Measurements from ENCODE around the gene GNG5. TPM values are rescaled to one million over a fixed set of nuclear protein-coding genes. Genes with fewer than 3 reads are reported as not detected.

Gene GNG5
- total RNA-seq, 2 experiments from 2014 or later: 101 to 106 TPM

- Mint-ChIP-seq H3K4me1 (ENCODE audit: low read depth) (peaks cover 48% of the 10 kb centered on the region), H3K27ac (no peak overlapping the region), H3K27me3 (peaks cover 5% of the 10 kb centered on the region), H3K4me3 (peak overlapping the region; percentile 7), H3K36me3 (ENCODE audit: low read depth) (peaks cover 54% of the 10 kb centered on the region), H3K9me3 (peaks cover 11% of the 10 kb centered on the region)
- intact Hi-C loops (cut with micrococcal nuclease): loop anchor here (5.0 kb wide), 1 partner anchor 39 kb away; no protein-coding TSS in a partner anchor
- TF ChIP-seq CTCF (IDR thresholded peaks at IDR 0.05): no peak
- ChIA-PET CTCF (interaction anchor here (0.7 to 3.4 kb wide), 6 partner anchors 11 to 272 kb away, joined by 3 to 21 read pairs (median 4); no protein-coding TSS in a partner anchor), POLR2A (interaction anchor here (4.7 kb wide), 1 partner anchor 24 kb away, joined by 42 read pairs; the partner anchor contains the start of genes GNG5 and SPATA1)
- ATAC-seq: no peak
- DNase-seq: no peak
Measured at GRCh38 chr1:84481317-84481716, 25.1 kb downstream of the GNG5 start.

- H3K4me3 Mint-ChIP-seq: peak overlapping the region; percentile 99
- H3K9me3 Mint-ChIP-seq: peaks cover 6% of the 10 kb centered on the region
- peaks cover 8% of the 10 kb centered on the region for H3K27me3 Mint-ChIP-seq
- peaks cover 43% of the 10 kb centered on the region for H3K4me1 Mint-ChIP-seq (ENCODE audit: low read depth)
- intact Hi-C loops (cut with micrococcal nuclease): loop anchor here (5.0 kb wide), 1 partner anchor 38 kb away; no protein-coding TSS in a partner anchor
- DNase-seq (no peak), ATAC-seq (no peak)
- POLR2A ChIA-PET: interaction anchor here (1.6 to 4.7 kb wide), 3 partner anchors 10 to 93 kb away, joined by 4 to 42 read pairs (median 7); partner anchors contain the start of genes GNG5 and SPATA1
- H3K27ac Mint-ChIP-seq: no peak overlapping the region
- no peak for TF ChIP-seq CTCF (IDR thresholded peaks at IDR 0.05)
- peaks cover 49% of the 10 kb centered on the region for H3K36me3 Mint-ChIP-seq (ENCODE audit: low read depth)
- CTCF ChIA-PET: interaction anchor here (0.9 to 3.4 kb wide), 9 partner anchors 10 to 273 kb away, joined by 3 to 21 read pairs (median 3); partner anchors contain the start of gene CTBS
Measured at GRCh38 chr1:84480650-84481049, 25.7 kb downstream of the GNG5 start.

- Mint-ChIP-seq H3K4me3 (peak overlapping the region; percentile 99), H3K27ac (peak overlapping the region; percentile 99), H3K36me3 (ENCODE audit: low read depth) (peaks cover 42% of the 10 kb centered on the region), H3K9me3 (peaks cover 6% of the 10 kb centered on the region), H3K4me1 (ENCODE audit: low read depth) (peaks cover 40% of the 10 kb centered on the region), H3K27me3 (peaks cover 10% of the 10 kb centered on the region)
- no peak for TF ChIP-seq CTCF (IDR thresholded peaks at IDR 0.05)
- intact Hi-C loops (cut with micrococcal nuclease): loop anchor here (5.0 kb wide), 1 partner anchor 38 kb away; no protein-coding TSS in a partner anchor
- ChIA-PET CTCF (interaction anchor here (0.6 to 3.4 kb wide), 12 partner anchors 13 to 393 kb away, joined by 3 to 21 read pairs (median 3); partner anchors contain the start of gene CTBS), POLR2A (interaction anchor here (0.7 to 4.7 kb wide), 5 partner anchors 10 to 336 kb away, joined by 3 to 42 read pairs (median 4); partner anchors contain the start of genes GNG5, PRKACB and SPATA1)
- ATAC-seq: no peak
- DNase-seq: peak; percentile 17
Measured at GRCh38 chr1:84479998-84480397, 26.4 kb downstream of the GNG5 start.

GRCh38 chr1:84478876-84479868 is 27.2 kb downstream of the GNG5 start, which contains the start of gene RPF1:
Gene RPF1 (plus strand): TSS chr1:84479266. CDS start chr1:84479282, 16 bp downstream.
- POLR2A ChIA-PET: interaction anchor here (0.6 to 4.7 kb wide), 7 partner anchors 9 to 335 kb away, joined by 3 to 42 read pairs (median 4); partner anchors contain the start of genes GNG5, PRKACB and SPATA1
- H3K27me3 Mint-ChIP-seq: peaks cover 16% of the 10 kb centered on the region
- peak; percentile 95 for ATAC-seq
- CTCF ChIA-PET: interaction anchor here (0.6 to 3.4 kb wide), 13 partner anchors 10 to 392 kb away, joined by 3 to 21 read pairs (median 3); partner anchors contain the start of gene CTBS
- intact Hi-C loops (cut with micrococcal nuclease): no loop called here
- peaks cover 38% of the 10 kb centered on the region for H3K4me1 Mint-ChIP-seq (ENCODE audit: low read depth)
- peak within 1 kb of the TSS; percentile 99 for H3K27ac Mint-ChIP-seq
- TF ChIP-seq CTCF (IDR thresholded peaks at IDR 0.05): no peak
- peak; percentile 87 for DNase-seq
- peaks cover 6% of the 10 kb centered on the region for H3K9me3 Mint-ChIP-seq
- peaks cover 35% of the 10 kb centered on the region for H3K36me3 Mint-ChIP-seq (ENCODE audit: low read depth)
- peak within 1 kb of the TSS; percentile 99 for H3K4me3 Mint-ChIP-seq
